Measurements from ENCODE around the gene COLEC12.

Gene COLEC12

DNA sequence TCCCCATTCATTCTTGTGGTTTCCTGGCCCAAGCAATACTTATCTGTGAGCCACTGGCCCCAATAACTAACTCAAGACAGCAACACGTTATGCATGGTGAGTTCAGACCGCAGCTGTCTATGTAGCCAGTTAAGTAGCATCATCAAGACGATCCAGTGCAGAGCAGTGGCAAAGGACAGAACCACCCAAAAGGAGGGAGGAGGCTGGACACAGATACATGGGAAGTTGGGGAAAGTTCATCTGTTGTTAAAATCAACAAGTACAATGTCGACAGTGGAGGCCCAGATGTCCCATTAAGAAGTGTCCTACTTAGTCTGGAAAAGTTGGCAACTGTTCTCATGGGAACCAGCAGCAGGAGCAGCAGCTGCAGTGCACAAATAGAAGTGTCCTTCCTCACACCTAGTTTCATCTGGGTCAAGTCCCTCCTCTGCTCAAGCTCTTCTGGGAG is 125.8 kb downstream of the COLEC12 start:
- TF ChIP-seq, protein P1, sequence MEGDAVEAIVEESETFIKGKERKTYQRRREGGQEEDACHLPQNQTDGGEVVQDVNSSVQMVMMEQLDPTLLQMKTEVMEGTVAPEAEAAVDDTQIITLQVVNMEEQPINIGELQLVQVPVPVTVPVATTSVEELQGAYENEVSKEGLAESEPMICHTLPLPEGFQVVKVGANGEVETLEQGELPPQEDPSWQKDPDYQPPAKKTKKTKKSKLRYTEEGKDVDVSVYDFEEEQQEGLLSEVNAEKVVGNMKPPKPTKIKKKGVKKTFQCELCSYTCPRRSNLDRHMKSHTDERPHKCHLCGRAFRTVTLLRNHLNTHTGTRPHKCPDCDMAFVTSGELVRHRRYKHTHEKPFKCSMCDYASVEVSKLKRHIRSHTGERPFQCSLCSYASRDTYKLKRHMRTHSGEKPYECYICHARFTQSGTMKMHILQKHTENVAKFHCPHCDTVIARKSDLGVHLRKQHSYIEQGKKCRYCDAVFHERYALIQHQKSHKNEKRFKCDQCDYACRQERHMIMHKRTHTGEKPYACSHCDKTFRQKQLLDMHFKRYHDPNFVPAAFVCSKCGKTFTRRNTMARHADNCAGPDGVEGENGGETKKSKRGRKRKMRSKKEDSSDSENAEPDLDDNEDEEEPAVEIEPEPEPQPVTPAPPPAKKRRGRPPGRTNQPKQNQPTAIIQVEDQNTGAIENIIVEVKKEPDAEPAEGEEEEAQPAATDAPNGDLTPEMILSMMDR (IDR thresholded peaks at IDR 0.05): no peak

DNA sequence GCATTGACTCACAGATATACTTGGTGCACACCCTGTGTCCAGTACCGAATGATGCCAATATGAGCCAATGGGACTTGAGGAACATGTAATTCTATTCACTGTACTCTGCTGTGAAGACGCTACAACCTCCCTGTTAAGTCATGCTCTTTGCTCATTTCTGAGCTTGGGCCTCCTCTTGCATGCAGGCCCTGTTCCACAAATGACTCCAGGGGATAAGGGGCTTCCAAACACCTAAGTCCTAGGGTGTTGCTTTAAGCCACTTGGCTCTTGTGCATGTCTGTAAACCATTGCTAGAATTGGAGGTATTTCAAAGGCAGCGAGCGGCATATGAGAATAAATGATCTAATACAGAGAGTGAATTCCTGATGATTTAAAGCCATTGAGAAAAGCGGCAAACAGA is 126.7 kb downstream of the COLEC12 start:
- TF ChIP-seq, protein P1 (IDR thresholded peaks at IDR 0.05): no peak

DNA sequence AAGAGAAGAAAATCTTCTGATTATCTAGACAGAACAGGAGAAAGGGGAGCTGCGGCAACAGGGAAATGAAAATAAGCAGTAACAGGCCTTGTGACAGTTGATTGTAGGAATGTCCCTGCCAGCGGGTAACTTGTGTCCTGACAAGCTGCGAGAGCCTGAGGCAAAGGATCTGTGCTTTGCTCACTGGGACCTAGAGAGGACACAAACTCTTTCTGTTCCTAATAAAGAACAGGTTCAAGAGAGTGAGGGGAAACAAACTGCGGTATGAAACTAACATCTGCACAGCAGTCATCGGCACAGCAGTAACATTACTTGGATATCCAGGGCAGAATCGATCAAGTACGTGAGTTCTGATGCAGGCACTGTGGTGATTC is 128.9 kb downstream of the COLEC12 start:
- TF ChIP-seq, protein P1 (IDR thresholded peaks at IDR 0.05): no peak

DNA sequence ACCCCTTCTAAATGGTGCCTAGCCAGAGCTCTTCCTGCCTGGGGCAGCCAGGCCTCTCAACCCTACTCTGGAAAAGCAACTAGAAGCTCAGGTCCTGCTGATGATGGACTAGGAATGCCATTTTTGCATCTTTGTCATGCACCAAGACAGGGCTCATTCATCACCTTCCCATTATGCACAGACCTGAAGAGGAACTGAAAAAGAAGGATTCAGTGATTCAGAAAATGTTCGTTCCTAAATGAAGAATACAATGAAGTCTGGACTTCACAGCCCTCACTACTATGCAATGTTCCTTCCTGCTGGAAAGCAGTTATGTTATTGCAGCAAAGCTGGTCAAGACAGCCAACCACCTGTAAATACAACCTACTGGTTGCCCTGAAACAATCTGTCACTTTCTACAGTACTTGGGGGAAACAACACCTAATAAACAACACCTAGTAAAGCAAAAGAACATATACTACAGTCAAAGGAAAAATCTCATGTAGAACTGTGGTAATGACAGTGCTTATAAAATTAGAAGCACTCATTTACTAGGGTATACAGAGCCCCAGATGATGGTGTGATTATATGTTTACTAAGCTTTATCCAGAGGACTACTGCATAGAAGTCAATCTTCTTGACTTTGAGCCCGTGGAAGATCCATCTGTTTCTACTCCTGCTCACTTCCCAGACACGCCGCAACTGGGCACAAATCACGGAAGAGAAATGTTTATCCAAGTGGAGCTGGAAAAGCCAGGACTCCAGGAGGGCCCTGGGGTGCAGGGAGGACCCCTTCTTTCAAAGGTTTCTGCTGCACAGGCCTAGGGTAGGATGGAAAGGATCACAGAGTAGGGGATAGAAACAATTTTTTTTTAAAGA is 129.5 kb downstream of the COLEC12 start:
- TF ChIP-seq, protein P1 (IDR thresholded peaks at IDR 0.05): no peak

DNA sequence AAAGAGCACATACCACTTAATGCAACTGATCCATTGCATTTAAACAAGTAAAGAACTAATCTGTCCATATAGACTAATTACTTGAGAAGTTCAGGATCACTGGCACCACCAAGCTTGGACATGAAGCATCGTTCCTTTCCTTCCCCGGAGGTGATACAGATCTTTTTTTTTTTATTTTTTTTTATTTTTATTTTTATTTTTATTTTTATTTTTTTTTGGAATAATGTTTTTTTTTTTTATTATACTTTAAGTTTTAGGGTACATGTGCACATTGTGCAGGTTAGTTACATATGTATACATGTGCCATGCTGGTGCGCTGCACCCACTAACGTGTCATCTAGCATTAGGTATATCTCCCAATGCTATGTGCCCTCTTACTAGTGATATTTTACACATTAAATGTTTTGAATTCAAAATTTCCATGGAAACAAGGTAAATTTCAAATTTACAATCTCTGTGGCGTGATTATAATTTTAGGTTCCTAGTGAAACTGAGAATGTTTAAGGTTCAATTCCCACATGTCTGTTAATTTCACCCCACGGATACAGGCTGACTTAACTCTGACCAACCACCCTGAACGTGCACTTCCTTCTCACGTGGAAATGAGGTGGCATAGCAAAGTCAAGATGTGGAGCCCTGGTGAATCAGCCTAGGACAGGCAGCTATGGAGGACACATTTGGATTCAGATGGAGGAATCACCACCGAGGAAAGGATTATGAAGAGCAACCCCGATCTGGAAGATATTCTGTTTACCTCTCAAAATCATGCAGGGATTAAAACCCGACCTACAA is 131.1 kb downstream of the COLEC12 start:
- TF ChIP-seq, protein P1 (IDR thresholded peaks at IDR 0.05): no peak

DNA sequence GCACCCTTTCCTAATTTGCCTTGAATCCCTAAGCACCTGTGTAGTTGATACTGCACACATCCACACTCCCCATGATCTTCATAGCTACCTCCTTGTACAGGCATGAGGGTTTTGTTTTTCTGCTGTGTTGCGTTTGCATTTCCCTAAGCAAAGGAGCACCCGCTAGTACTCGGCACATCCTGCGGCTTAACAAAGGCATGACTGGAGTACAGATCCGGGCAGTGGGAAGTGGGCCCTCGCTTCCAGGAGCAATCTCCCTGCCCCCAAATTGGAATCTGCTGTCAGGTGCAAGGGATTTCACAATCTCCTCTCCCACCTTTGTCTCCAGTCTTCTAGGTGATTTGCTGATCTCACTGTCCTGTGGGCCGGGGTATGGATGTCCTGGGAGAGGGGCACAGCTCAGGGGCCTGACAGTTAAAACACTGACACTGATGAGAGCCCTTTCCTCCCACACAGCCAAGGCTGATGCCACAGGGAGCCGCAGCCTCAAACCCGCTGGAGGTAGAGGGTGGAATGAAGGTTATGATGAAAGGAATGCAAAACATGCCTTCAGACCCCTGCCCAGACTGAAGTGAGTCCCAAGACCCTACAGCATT is 133.9 kb downstream of the COLEC12 start:
- TF ChIP-seq, protein P1 (IDR thresholded peaks at IDR 0.05): no peak

DNA sequence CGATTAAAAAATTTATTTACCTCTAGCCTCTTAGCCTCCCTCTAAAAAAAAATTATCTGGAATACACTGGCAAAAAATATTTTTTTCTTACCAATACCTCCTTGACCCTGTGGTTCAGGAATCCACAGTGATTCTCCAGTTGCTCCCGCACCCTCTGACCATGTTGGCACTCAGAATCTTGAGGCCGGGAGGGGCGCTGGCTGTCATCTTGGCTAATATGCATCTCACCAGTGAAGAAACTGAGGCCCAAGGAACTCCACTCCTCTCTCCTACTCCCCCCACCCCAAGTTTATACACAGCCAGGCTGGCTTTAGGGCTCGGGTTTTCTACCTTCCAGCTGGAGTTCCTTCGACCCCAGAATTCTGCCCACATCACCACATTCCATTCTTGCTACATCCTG is 134.8 kb downstream of the COLEC12 start:
- TF ChIP-seq, protein P1 (IDR thresholded peaks at IDR 0.05): no peak

Data from LNCAP (cell line).